ENCODE measurements around the gene PDZD4. TPM values are rescaled to one million over a fixed set of nuclear protein-coding genes. Genes with fewer than 3 reads are reported as not detected.

The PDZD4 gene
- total RNA-seq, 1 donor from 2014 or later = 4.8 TPM

DNA sequence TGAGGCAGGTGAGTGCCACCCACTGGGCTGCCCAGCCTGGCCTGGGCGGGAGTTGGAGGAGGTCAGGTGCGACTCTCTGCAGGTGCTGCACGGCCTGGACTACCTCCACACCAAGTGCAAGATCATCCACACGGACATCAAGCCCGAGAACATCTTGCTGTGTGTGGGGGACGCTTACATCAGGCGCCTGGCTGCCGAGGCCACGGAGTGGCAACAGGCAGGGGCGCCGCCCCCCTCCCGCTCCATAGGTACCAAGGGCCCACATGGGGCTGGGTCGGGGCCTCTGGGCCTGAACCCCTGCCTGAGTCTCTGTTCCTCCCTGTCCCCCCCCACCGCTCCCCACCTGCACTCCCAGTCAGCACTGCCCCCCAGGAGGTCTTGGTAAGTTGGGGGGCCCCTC, 47.5 kb downstream of the PDZD4 start:
- no peaks in the 10 kb centered on the region for H3K4me1 Mint-ChIP-seq (ENCODE audit: low read depth)
- no peak overlapping the region for H3K27ac Mint-ChIP-seq
- H3K9me3 Mint-ChIP-seq (ENCODE audit: low read depth) = no peaks in the 10 kb centered on the region
- no peak overlapping the region for H3K4me3 Mint-ChIP-seq (ENCODE audit: low read depth)
- TF ChIP-seq, protein P1, sequence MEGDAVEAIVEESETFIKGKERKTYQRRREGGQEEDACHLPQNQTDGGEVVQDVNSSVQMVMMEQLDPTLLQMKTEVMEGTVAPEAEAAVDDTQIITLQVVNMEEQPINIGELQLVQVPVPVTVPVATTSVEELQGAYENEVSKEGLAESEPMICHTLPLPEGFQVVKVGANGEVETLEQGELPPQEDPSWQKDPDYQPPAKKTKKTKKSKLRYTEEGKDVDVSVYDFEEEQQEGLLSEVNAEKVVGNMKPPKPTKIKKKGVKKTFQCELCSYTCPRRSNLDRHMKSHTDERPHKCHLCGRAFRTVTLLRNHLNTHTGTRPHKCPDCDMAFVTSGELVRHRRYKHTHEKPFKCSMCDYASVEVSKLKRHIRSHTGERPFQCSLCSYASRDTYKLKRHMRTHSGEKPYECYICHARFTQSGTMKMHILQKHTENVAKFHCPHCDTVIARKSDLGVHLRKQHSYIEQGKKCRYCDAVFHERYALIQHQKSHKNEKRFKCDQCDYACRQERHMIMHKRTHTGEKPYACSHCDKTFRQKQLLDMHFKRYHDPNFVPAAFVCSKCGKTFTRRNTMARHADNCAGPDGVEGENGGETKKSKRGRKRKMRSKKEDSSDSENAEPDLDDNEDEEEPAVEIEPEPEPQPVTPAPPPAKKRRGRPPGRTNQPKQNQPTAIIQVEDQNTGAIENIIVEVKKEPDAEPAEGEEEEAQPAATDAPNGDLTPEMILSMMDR (IDR thresholded peaks at IDR 0.05; ENCODE audit: unreplicated experiment) = no peak
- peaks cover 5% of the 10 kb centered on the region for H3K36me3 Mint-ChIP-seq (ENCODE audit: insufficient read depth)
- no peaks in the 10 kb centered on the region for H3K27me3 Mint-ChIP-seq
- DNase-seq (ENCODE audit: low spot score, unreplicated experiment) = no peak

DNA sequence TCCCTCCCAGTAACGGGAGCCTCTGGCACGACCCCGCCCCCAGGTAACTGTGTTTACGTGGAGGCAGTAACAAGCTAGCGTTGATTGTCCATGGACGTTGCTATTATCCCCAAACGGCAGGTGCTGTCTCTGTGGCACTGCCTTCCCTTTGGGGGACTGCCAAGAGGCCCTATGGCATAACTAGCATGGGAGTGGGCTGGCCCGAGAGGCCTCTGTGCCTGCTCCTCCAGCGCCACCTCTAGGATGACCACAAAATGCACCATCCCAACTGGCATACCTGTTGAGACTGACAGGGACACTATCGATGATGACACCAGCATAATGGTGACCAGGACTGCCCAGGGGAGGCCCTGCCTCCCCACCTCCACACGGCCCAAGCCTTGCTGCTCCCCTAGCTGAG, 48.0 kb downstream of the PDZD4 start:
- TF ChIP-seq, protein P1 (IDR thresholded peaks at IDR 0.05; ENCODE audit: unreplicated experiment) = no peak
- Mint-ChIP-seq H3K27ac (no peak overlapping the region), H3K27me3 (no peaks in the 10 kb centered on the region), H3K4me3 (ENCODE audit: low read depth) (no peak overlapping the region), H3K9me3 (ENCODE audit: low read depth) (no peaks in the 10 kb centered on the region), H3K36me3 (ENCODE audit: insufficient read depth) (peaks cover 5% of the 10 kb centered on the region), H3K4me1 (ENCODE audit: low read depth) (no peaks in the 10 kb centered on the region)
- DNase-seq (ENCODE audit: low spot score, unreplicated experiment) = no peak

DNA sequence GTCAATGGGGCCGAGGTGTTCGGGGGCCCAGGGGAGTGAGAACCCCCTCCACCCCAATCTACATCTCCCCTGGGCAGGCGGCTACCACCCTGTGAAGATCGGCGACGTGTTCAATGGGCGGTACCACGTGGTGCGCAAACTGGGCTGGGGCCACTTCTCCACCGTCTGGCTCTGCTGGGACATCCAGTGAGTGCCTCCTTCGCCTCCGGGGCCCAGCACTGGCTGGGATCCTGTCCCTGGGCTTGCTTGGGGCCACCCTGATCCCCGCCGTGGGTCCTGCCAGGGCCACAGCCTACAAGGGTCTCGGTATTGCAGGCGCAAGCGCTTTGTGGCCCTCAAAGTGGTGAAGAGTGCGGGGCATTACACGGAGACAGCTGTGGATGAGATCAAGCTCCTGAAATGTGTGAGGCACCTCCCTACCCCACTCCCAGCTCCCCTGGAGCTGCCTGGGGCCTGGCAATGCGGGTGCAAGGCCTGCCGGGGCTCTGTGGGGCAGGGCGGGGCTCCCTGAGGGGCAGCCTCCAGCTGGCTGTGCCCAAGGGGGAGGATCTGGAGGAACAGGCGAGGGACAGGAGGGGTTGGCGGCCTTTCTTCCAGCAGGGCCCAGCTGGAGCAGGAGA, 48.8 kb downstream of the PDZD4 start:
- Mint-ChIP-seq H3K4me3 (ENCODE audit: low read depth) (no peak overlapping the region), H3K9me3 (ENCODE audit: low read depth) (no peaks in the 10 kb centered on the region), H3K4me1 (ENCODE audit: low read depth) (no peaks in the 10 kb centered on the region), H3K27ac (no peak overlapping the region), H3K27me3 (no peaks in the 10 kb centered on the region), H3K36me3 (ENCODE audit: insufficient read depth) (peaks cover 2% of the 10 kb centered on the region)
- TF ChIP-seq, protein P1 (IDR thresholded peaks at IDR 0.05; ENCODE audit: unreplicated experiment) = no peak
- DNase-seq (ENCODE audit: low spot score, unreplicated experiment) = no peak

DNA sequence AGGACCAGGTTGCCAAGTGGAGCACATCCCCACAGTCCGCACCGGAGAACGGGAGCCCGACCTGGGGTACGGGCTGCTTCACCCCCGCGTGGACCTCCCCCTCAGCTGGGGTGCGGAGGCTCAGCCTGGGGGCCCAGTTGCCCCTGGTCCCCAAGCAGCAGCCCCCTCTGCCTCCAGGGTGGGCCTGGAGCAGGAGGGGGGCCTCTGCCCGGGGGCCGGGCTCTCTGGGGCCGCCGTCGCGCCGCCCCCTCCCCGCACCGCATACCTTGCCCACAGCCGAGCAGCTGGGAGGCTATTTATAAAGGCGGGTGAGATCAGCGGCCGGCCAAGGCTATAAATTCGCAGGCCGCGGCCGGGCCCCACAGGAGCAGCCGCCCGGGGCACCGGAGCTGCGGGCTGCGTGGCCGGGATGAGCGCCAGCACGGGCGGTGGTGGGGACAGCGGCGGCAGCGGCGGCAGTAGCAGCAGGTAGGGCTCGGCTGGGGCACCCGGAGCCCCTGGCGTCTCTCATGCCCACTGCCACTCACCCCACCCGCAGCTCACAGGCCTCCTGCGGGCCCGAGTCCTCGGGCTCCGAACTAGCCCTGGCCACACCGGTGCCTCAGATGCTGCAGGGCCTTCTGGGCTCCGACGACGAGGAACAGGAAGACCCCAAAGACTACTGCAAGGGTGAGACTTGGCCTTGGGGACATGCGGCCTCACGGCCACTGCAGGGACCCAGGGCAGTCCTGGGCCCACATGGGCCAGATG, 49.5 kb downstream of the PDZD4 start, which contains the start of gene SRPK3:
SRPK3 (plus strand) TSS at position 364 of the 750 bp plus-strand sequence; CDS start at position 410, 46 bp downstream.
- no peaks in the 10 kb centered on the region for H3K4me1 Mint-ChIP-seq (ENCODE audit: low read depth)
- TF ChIP-seq, protein P1 (IDR thresholded peaks at IDR 0.05; ENCODE audit: unreplicated experiment) = no peak
- no peak for DNase-seq (ENCODE audit: low spot score, unreplicated experiment)
- no peaks in the 10 kb centered on the region for H3K9me3 Mint-ChIP-seq (ENCODE audit: low read depth)
- no peak within 1 kb of the TSS for H3K27ac Mint-ChIP-seq
- no peaks in the 10 kb centered on the region for H3K27me3 Mint-ChIP-seq
- H3K4me3 Mint-ChIP-seq (ENCODE audit: low read depth) = no peak within 1 kb of the TSS
- peaks cover 1% of the 10 kb centered on the region for H3K36me3 Mint-ChIP-seq (ENCODE audit: insufficient read depth)

DNA sequence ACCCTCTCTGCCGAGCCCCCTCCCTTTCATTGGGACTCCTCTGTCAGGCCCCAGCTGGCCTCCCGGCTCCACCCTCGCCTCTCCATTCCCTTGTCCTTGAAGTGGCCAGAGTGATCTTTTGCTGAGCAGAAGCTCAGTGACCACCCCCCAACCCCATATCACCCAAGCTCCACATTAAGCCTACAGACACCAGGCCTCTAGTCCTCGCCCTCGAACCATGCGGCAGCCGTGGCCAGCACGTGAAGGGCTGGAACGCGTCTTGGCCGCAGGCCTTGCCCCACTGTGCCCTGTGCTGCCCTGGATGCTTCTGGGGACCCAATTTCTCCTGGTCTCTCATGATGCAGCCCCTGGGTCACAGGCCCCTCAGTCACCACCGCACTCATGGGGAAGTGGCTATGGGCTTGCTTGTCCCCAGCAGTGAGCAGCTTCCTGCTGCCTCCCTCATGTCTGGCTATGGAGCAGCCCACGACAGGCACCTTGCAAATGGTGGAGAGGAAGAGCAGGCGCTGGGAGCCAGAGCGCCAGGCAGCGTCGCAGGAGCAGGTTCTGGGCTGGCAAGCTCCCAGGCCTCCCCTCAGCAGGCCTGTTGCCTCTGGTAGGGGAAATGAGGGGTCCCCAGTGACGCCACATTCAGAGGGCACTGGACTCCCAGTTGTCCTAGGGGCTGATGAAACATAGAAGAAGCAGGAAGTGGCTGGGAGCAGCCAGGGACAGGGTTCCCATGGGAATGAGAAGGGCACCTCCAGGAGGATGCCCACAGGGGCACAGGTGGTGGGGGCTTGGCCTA, 50.3 kb downstream of the PDZD4 start:
- TF ChIP-seq, protein P1 (IDR thresholded peaks at IDR 0.05; ENCODE audit: unreplicated experiment) = no peak
- Mint-ChIP-seq H3K27ac (no peak overlapping the region), H3K27me3 (no peaks in the 10 kb centered on the region), H3K36me3 (ENCODE audit: insufficient read depth) (no peaks in the 10 kb centered on the region), H3K9me3 (ENCODE audit: low read depth) (no peaks in the 10 kb centered on the region), H3K4me1 (ENCODE audit: low read depth) (no peaks in the 10 kb centered on the region), H3K4me3 (ENCODE audit: low read depth) (no peak overlapping the region)
- DNase-seq (ENCODE audit: low spot score, unreplicated experiment) = no peak
